ENCODE measurements around the gene ZDHHC11.
"Not testable (repeated sequence)": the region's sequence is repeated elsewhere in the genome, so short reads cannot be mapped to it uniquely, and the experiment has no call there.

Gene ZDHHC11

GRCh38 chr5:854966-855743, 4.4 kb upstream of the ZDHHC11 start:
- no peak for DNase-seq (ENCODE audit: low spot score)
- TF ChIP-seq CTCF (conservative IDR thresholded peaks at IDR 0.05; ENCODE audit: low read depth): no peak
- H3K27ac ChIP-seq: no peak overlapping the region
- ChIA-PET POLR2A (ENCODE audit: low non-redundant PET) (no interaction called here), CTCF (no interaction called here)

- H3K27ac ChIP-seq: no peak overlapping the region
- ChIA-PET CTCF (no interaction called here), POLR2A (ENCODE audit: low non-redundant PET) (no interaction called here)
- no peak for TF ChIP-seq CTCF (conservative IDR thresholded peaks at IDR 0.05; ENCODE audit: low read depth)
- no peak for DNase-seq (ENCODE audit: low spot score)
Measured at GRCh38 chr5:854217-854616, 3.4 kb upstream of the ZDHHC11 start.

GRCh38 chr5:853416-854090, 2.8 kb upstream of the ZDHHC11 start:
- POLR2A ChIA-PET (ENCODE audit: low non-redundant PET): not testable (repeated sequence)
- CTCF ChIA-PET: interaction anchor here (0.7 kb wide), 1 partner anchor 8 kb away, joined by 3 read pairs; no protein-coding TSS in a partner anchor

GRCh38 chr5:852431-853401, 1.9 kb upstream of the ZDHHC11 start:
- H3K27ac ChIP-seq: no peak overlapping the region
- TF ChIP-seq CTCF (conservative IDR thresholded peaks at IDR 0.05; ENCODE audit: low read depth): no peak
- ChIA-PET POLR2A (ENCODE audit: low non-redundant PET) (no interaction called here), CTCF (interaction anchor here (0.6 to 1.1 kb wide), 2 partner anchors 9 to 183 kb away, joined by 3 read pairs; no protein-coding TSS in a partner anchor)
- no peak for DNase-seq (ENCODE audit: low spot score)

More at GRCh38 chr5:853416-854090, 2.8 kb upstream of the ZDHHC11 start:
- not testable (repeated sequence) for DNase-seq (ENCODE audit: low spot score); H3K27ac ChIP-seq

GRCh38 chr5:852018-852417, 1.2 kb upstream of the ZDHHC11 start:
- no peak overlapping the region for H3K27ac ChIP-seq
- DNase-seq (ENCODE audit: low spot score): no peak
- ChIA-PET CTCF (interaction anchor here (1.1 kb wide), 1 partner anchor 10 kb away, joined by 3 read pairs; no protein-coding TSS in a partner anchor), POLR2A (ENCODE audit: low non-redundant PET) (no interaction called here)
- TF ChIP-seq CTCF (conservative IDR thresholded peaks at IDR 0.05; ENCODE audit: low read depth): no peak

- CTCF ChIA-PET: interaction anchor here (0.5 to 1.1 kb wide), 2 partner anchors 9 to 10 kb away, joined by 3 read pairs; no protein-coding TSS in a partner anchor
- POLR2A ChIA-PET (ENCODE audit: low non-redundant PET): no interaction called here
- H3K27ac ChIP-seq: no peak overlapping the region
- no peak for DNase-seq (ENCODE audit: low spot score)
- no peak for TF ChIP-seq CTCF (conservative IDR thresholded peaks at IDR 0.05; ENCODE audit: low read depth)
Measured at GRCh38 chr5:851553-851952, 767 bp upstream of the ZDHHC11 start.
